GM12872 (cell line): ENCODE results near the gene KATNAL1.

Experiments
- TF ChIP-seq, protein P1 (sequence below): IDR thresholded peaks from 3 replicates; pipeline ENCODE4 v1.5.1; 2011; ENCODE audit warnings: low read depth, mild to moderate bottlenecking, low read length, moderate library complexity; ENCODE audit not compliant: insufficient read depth

KATNAL1 gene

DNA sequence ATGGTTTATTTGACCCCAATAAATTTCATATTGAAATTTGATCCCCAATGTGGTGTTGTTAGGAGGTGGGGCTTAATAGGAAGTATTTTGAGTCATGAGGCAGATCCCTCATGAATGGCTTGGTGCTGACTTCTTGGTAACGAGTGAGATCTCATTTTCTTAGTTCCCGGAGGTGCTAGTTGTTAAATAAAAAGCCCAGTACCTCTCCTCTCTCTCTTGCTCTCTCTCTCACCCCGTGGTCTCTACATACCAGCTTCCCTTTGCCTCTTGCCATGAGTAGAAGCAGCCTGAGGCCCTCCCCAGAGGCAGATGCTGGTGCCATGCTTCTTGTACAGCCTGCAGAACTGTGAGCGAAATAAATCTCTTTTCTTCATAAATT, 39.4 kb upstream of the KATNAL1 start:
- TF ChIP-seq, protein P1, sequence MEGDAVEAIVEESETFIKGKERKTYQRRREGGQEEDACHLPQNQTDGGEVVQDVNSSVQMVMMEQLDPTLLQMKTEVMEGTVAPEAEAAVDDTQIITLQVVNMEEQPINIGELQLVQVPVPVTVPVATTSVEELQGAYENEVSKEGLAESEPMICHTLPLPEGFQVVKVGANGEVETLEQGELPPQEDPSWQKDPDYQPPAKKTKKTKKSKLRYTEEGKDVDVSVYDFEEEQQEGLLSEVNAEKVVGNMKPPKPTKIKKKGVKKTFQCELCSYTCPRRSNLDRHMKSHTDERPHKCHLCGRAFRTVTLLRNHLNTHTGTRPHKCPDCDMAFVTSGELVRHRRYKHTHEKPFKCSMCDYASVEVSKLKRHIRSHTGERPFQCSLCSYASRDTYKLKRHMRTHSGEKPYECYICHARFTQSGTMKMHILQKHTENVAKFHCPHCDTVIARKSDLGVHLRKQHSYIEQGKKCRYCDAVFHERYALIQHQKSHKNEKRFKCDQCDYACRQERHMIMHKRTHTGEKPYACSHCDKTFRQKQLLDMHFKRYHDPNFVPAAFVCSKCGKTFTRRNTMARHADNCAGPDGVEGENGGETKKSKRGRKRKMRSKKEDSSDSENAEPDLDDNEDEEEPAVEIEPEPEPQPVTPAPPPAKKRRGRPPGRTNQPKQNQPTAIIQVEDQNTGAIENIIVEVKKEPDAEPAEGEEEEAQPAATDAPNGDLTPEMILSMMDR, result no peak

DNA sequence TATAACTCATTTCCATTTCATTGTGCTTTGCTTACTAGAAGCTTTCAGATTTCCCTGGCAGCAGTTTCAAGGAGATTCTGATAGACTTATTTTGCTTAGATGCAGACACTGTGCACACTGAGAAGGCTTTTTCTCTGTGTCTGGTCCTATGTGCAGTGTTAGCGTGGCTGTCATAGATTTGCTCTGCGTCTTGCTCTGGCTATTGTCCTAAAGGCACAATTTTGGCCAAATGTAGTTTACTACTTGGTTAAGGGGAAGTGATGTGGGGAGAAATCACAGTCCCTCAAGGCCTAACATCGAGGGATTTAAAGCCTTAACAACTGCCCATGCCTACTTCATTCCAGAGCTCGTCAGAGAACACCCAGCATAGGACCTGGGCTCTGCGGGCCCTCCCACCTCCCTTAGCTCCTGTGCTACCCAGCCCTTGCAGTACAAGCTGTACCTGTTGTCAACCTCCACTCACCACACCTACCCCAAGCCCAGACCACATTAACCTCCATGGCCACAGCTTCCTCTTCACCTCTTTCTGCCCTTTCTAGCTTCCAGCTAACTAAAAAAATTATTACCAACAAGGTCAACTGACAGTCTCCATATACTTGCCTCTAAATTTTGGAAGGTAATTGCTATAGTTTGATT, 38.9 kb upstream of the KATNAL1 start:
- TF ChIP-seq, protein P1, result no peak

DNA sequence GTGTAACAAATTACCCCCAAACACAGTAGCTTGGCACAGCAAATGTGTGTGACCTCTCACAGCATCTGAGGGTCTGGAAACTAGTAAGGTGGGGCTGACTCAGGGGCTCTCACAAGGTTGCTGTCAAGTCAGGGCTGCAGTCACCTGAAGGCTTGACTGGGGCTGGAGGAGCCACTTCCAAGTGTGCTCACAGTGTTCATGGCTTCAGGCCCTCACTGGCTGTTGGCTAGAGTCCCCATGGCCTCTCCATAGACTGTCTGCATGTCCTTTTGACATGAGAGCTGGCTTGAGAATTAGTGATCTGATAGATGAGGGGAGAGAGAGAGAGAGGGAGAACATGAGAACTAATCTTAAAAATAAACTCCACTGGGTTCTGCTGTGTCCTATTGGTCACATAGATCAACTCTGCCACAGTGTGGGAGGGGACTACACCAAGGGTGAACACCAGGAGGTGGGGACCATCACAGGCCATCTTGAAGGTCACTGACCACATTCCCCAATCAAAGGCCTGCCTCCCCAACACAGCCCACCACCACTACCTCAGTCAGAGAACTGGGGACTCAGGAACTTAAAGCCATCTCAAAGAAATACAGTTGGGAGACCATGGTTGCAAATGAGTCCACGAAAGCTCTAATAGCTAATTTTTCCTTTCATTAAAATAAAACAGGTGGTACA, 38.2 kb upstream of the KATNAL1 start:
- TF ChIP-seq, protein P1, result no peak

DNA sequence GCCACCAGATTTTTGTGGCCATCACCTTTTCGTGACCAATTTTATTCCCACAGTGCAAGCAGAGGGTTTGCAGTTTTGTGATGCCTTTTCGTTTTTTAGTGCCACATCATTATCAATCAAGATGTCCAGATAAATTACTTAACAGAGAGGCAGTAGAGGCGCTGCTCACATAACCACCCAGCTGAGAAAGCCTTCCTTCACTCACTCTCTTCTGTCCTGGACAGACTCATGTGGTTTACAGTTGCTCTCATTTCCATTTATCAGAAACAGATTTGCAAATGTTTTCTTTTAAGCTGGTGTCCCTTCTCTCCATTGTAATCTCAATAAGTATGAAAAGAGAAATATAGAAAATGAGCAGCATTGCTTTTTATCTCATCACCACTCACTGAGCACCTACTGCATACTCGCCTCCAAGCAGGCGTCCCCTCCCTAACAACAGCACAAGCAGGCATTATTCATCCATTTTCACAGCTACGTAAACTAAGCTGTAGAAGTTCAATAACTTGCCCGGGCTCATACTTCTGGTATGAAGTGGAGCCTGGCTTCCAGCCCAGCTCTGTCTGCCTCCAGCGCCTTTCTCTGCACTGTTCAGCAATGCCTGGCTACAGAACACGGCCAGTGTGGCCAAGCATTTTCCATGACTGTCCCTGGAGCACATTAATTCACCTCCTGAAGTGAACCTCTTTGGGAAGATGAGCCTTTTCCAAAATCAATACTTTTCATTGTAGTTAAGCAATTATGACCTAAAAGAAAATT, 34.6 kb upstream of the KATNAL1 start:
- TF ChIP-seq, protein P1, result no peak

DNA sequence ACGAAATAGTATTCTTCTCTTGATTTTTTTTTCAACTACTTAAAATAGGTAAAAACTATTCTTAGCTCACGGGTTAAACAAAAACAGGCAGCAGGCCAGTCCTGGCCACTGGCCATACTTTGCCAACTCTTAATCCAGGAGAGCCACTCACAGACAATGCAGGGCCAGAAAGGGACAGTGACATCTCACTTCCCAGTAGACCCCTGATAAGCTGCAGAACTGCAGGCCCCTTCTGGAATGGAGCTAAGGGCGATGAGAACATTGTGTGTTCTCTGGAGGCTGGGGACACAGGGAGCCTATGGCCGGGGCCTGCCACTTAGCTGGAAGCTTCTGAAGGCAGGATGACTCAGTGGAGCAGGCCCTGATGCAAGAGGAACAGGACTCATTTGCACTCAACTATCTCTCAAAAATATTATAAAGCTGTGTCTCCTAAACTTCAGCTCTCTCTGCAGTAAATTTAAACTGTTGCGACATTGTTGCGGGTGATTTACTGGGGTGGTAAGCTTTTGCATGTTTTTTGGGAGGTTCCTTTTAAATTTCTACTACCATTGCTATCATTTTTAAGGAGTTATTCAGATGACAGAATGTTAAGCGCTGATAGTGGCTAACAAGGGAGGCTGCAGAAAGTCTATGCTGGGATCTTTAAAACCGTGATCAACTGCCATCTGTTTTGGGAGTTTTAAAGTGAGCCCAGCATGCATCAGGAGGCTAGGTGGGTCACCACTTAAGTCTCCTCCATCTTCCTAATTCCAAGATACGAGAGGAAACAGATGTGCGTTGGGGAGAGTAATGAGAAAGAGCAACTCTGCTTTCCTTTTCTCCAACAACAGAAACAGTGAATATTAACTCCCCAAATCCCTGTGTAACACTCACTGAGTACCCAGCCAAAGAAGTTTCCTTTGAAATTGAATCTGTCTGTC, 33.2 kb upstream of the KATNAL1 start:
- TF ChIP-seq, protein P1, result no peak

DNA sequence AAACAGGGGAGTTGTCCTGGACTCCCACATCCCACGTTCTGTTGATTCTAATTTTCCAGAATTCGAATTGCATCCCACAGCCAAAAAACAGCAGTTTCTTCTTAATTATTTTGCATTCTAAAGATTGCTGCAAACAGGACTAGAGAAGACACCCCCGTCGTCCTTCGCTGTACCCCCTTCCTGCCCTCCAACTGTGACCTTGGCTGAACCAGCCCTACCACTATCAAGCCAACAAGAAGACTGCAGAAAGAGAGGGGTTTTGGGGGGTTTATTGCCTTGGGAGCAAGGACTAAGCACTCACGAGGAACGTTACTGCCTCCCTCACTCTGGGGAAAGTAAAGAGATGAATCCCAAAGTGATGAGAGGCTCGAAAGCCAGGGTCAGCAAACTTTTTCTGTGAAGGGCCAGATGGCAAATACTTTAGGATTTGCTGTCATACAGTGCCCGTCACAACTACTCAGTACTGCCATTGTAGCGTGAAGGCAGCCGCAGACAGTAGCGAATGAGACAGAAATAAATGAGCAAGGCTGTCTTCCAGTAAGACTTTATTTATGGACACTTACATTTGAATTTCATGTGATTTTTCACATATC, 32.5 kb upstream of the KATNAL1 start:
- TF ChIP-seq, protein P1, result no peak

DNA sequence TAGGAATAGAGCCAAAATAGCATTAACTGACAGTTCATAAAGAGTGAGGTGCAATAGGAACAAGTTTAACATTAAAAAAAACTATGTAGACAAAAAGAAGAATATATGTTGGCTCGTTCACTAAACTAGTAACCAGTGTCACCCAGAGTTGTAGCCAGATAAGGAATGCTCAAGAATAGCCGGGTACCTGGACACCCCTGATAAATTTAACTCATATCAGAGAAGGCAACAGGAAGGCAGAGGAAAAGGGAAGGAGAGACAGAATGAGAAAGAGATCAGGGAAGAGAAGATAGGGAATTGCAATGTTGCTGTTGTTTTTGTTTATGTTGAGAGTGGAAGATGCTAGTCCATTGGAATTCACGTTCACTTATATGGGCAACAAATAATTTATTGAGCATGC, 31.6 kb upstream of the KATNAL1 start:
- TF ChIP-seq, protein P1, result no peak
